ENCODE results near the gene PARP12.

The PARP12 gene

DNA sequence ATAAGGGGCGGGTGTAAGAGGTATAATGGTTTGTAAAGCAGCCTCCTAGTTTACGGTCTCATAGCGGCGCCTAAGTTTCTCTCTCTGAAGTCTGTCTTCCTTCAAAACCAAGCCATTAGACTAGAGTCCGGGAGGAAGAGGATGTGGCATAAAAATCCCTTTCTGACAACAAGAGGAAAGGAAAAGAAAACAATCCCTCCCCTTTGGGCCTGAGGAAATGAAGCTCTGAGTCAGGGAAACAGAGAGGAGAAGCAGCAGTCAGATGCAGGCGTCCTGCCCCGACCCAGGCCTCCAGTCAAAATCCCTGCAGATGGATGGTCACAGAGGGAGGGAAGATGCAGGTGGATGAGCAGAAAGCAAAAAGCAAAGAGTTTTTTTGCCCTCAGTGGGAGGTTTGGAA is 23.7 kb downstream of the PARP12 start:
- DNase-seq (ENCODE audit: extremely low read depth, insufficient read length) = no peak
- Histone ChIP-seq H3K4me3 (replicated peaks; ENCODE audit: low read depth, low read length) (no peak overlapping the region), H3K36me3 (ENCODE audit: control insufficient read depth, insufficient read depth, low read length) (peaks cover 7% of the 10 kb centered on the region), H3K27me3 (replicated peaks; ENCODE audit: control insufficient read depth, insufficient read depth, low read length) (no peaks in the 10 kb centered on the region)
- TF ChIP-seq CTCF (IDR thresholded peaks at IDR 0.05; ENCODE audit: insufficient read depth, low read length, poor library complexity, severe bottlenecking) = no peak

- H3K36me3 ChIP-seq (ENCODE audit: control insufficient read depth, insufficient read depth, low read length) = peaks cover 7% of the 10 kb centered on the region
- no peaks in the 10 kb centered on the region for H3K27me3 ChIP-seq (replicated peaks; ENCODE audit: control insufficient read depth, insufficient read depth, low read length)
- no peak overlapping the region for H3K4me3 ChIP-seq (replicated peaks; ENCODE audit: low read depth, low read length)
- DNase-seq (ENCODE audit: extremely low read depth, insufficient read length) = no peak
- TF ChIP-seq CTCF (IDR thresholded peaks at IDR 0.05; ENCODE audit: insufficient read depth, low read length, poor library complexity, severe bottlenecking) = no peak
Observed at GRCh38 chr7:140036224-140036962, 26.4 kb downstream of the PARP12 start.

DNA sequence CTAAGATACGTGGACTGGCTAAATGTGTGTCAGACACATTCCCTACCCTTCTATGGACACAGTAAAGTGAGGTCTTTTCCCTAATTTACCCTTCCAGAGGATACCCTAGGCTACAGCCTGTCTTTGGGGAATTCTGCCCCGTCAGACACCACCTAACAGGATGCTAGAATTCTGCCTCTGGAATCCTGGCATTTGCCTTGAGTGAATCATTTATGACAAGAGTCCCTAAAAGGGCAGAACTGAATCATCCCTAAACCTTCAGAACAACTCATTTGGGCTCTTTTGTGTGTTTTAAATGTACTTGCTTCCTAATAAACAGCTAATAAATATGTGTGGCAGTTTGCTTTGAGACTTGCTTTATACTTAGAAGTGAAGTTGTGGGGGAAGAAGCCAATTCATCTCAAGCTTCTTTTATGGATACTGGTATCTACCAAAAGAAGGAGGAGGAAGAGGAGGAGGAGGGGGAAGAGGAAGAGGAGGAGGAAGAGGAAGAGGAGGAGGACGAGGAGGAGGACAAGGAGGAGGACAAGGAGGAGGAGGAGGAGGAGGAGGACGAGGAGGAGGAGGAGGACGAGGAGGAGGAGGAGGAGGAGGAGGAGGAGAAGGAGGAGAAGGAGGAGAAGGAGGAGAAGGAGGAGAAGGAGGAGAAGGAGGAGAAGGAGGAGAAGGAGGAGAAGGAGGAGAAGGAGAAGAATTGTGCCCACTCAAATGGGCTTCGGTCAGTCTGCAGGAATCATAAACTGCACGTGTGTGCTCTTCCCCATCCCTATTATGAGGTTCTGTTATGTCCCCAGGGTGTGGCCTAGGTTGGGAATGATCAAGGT is 27.1 kb downstream of the PARP12 start:
- DNase-seq (ENCODE audit: extremely low read depth, insufficient read length) = no peak
- Histone ChIP-seq H3K36me3 (ENCODE audit: control insufficient read depth, insufficient read depth, low read length) (peaks cover 7% of the 10 kb centered on the region), H3K27me3 (replicated peaks; ENCODE audit: control insufficient read depth, insufficient read depth, low read length) (no peaks in the 10 kb centered on the region), H3K4me3 (replicated peaks; ENCODE audit: low read depth, low read length) (no peak overlapping the region)
- TF ChIP-seq CTCF (IDR thresholded peaks at IDR 0.05; ENCODE audit: insufficient read depth, low read length, poor library complexity, severe bottlenecking) = no peak

GRCh38 chr7:140034421-140034820 is 28.3 kb downstream of the PARP12 start:
- no peak for TF ChIP-seq CTCF (IDR thresholded peaks at IDR 0.05; ENCODE audit: insufficient read depth, low read length, poor library complexity, severe bottlenecking)
- H3K27me3 ChIP-seq (replicated peaks; ENCODE audit: control insufficient read depth, insufficient read depth, low read length) = no peaks in the 10 kb centered on the region
- no peak for DNase-seq (ENCODE audit: extremely low read depth, insufficient read length)
- peaks cover 5% of the 10 kb centered on the region for H3K36me3 ChIP-seq (ENCODE audit: control insufficient read depth, insufficient read depth, low read length)
- H3K4me3 ChIP-seq (replicated peaks; ENCODE audit: low read depth, low read length) = no peak overlapping the region

DNA sequence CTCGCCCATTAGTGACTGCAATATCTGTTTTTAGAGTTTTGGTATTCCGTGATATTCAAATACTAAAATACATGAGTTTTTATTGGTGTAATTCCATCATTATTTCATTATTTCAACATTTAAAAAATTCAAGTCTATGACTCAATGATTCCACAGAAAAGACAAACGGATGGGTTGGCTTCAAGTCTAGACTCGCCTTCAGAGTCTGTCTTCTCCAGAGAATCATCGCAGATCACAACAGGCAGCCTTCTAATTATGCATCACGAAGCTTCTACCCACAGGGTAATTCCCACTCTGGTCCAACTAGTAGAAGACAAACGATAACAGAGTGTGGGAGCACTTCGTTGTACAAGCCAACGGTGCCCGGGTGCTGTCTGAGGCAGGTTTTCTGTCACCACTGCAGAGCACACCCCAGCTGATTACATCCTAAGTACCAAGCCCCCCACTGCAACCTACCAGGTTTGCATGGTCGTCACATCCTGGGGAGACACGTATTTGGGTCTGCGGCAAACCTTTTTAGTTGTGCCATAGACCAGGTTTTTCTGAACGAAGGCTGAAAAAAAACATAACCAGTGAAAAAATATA is 28.9 kb downstream of the PARP12 start:
- Histone ChIP-seq H3K27me3 (replicated peaks; ENCODE audit: control insufficient read depth, insufficient read depth, low read length) (no peaks in the 10 kb centered on the region), H3K4me3 (replicated peaks; ENCODE audit: low read depth, low read length) (no peak overlapping the region), H3K36me3 (ENCODE audit: control insufficient read depth, insufficient read depth, low read length) (peaks cover 5% of the 10 kb centered on the region)
- DNase-seq (ENCODE audit: extremely low read depth, insufficient read length) = no peak
- TF ChIP-seq CTCF (IDR thresholded peaks at IDR 0.05; ENCODE audit: insufficient read depth, low read length, poor library complexity, severe bottlenecking) = no peak
